ENCODE results near the gene WBP4. TPM values are rescaled to one million over a fixed set of nuclear protein-coding genes. Genes with fewer than 3 reads are reported as not detected.
"Not testable (repeated sequence)": the region's sequence is repeated elsewhere in the genome, so short reads cannot be mapped to it uniquely, and the experiment has no call there.

Gene WBP4
- polyA plus RNA-seq, 3 donors from 2014 or later = 3.6 to 5.4 (median 4.4) TPM

DNA sequence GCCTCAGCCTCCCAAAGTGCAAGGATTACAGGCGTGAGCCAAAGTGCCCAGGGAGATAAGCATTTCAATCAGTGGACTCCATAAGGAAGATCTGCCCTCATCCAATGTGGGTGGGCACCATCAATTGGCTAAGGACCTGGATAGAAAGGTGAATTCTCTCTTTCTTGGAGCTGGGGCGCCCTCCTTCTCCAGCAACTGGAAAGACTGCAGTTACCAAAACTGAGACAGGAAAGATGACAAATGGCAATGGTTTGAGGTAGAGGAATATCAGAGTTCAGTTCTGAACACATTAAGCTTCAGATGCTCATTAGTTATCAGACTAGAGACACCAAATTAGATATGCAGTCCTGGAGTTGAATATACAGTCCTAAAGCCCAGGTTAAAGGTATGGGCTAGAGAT, 31.7 kb upstream of the WBP4 start:
- Mint-ChIP-seq H3K4me3 (no peak overlapping the region), H3K36me3 (peaks cover 0 to under 1% (median 0%) of the 10 kb centered on the region in 3 donors), H3K9me3 (no peaks in the 10 kb centered on the region), H3K27ac (peak overlapping the region in 1 of 6 donors; percentile 13), H3K27me3 (ENCODE audit: low read depth in 3 of 3) (peaks cover 0 to 1% (median 0%) of the 10 kb centered on the region in 3 donors), H3K4me1 (peaks cover 6 to 14% of the 10 kb centered on the region in 2 donors)
- DNase-seq = no peak

DNA sequence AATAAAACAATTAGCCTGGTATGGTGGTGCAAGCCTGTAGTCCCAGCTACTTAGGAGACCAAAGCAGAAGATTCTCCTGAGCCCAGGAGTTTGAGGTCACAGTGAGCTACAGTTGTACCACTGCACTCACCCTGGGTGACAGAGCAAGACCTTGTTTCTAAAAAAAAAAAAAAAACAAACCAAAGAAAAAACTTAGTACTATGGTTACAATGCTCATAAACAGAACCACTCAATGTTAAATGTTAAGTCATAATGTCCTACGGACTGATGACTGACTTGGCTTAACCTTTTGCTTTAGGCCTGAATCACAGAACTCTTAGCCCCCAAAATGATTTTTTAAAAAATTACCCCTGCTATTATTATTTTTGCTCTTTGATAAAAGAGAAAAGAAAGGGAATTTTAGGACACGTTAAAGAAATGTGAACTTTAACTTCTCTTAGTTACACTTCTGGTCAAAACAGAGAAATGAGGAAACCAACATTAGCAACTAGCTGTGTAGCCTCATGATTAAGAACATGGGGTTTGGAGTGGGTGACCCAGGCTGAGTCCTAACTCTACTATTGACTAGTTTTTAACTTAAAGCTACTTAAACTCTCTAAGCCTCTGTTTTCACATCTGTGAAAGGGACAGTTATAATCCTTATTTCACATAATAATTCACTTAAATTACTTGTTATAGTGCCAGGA, 28.5 kb upstream of the WBP4 start:
- no peak for DNase-seq
- Mint-ChIP-seq H3K4me3 (no peak overlapping the region), H3K4me1 (no peaks in the 10 kb centered on the region), H3K9me3 (no peaks in the 10 kb centered on the region), H3K36me3 (peaks cover 0 to 4% (median 0%) of the 10 kb centered on the region in 3 donors), H3K27me3 (ENCODE audit: low read depth in 3 of 3) (no peaks in the 10 kb centered on the region), H3K27ac (peak overlapping the region in 1 of 6 donors; percentile 1)

DNA sequence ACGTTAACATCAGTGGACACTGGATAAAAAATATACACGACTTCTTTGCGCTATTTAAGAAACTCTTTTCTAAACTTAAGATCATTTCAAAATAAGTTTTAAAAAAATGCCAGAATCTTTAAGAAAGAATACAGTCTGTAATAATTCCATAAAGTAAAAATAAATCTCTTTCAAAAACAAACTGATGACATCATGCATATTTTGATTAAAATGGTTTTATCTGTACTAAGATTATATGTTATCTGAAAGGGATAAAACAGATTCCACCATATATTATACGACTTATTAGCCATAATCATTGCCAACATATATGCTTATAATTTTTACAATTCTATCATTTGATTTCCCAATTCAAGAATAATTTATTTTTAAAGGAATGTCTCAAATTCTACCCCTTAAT, 26.9 kb upstream of the WBP4 start:
- Mint-ChIP-seq H3K9me3 (no peaks in the 10 kb centered on the region), H3K4me1 (no peaks in the 10 kb centered on the region), H3K4me3 (no peak overlapping the region), H3K27ac (no peak overlapping the region), H3K36me3 (peaks cover 0 to 4% (median 0%) of the 10 kb centered on the region in 3 donors), H3K27me3 (ENCODE audit: low read depth in 3 of 3) (no peaks in the 10 kb centered on the region)
- no peak for DNase-seq

GRCh38 chr13:41034881-41035280, 26.4 kb upstream of the WBP4 start:
- peak overlapping the region in 1 of 6 donors; percentile 3 for H3K27ac Mint-ChIP-seq
- no peak overlapping the region for H3K4me3 Mint-ChIP-seq
- no peak for DNase-seq
- no peaks in the 10 kb centered on the region for H3K4me1 Mint-ChIP-seq
- no peaks in the 10 kb centered on the region for H3K9me3 Mint-ChIP-seq
- peaks cover 0 to 4% (median 0%) of the 10 kb centered on the region in 3 donors for H3K36me3 Mint-ChIP-seq
- H3K27me3 Mint-ChIP-seq (ENCODE audit: low read depth in 3 of 3) = no peaks in the 10 kb centered on the region

DNA sequence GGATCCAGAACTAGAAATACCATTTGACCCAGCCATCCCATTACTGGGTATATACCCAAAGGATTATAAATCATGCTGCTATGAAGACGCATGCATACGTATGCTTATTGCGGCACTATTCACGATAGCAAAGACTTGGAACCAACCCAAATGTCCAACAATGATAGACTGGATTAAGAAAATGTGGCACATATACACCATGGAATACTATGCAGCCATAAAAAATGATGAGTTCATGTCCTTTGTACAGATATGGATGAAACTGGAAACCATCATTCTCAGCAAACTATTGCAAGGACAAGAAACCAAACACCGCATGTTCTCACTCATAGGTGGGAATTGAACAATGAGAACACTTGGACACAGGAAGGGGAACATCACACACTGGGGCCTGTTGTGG, 24.8 kb upstream of the WBP4 start:
- H3K27ac Mint-ChIP-seq; H3K27me3 Mint-ChIP-seq (ENCODE audit: low read depth in 3 of 3); H3K9me3 Mint-ChIP-seq; H3K4me1 Mint-ChIP-seq; H3K4me3 Mint-ChIP-seq; DNase-seq; H3K36me3 Mint-ChIP-seq: not testable (repeated sequence)

DNA sequence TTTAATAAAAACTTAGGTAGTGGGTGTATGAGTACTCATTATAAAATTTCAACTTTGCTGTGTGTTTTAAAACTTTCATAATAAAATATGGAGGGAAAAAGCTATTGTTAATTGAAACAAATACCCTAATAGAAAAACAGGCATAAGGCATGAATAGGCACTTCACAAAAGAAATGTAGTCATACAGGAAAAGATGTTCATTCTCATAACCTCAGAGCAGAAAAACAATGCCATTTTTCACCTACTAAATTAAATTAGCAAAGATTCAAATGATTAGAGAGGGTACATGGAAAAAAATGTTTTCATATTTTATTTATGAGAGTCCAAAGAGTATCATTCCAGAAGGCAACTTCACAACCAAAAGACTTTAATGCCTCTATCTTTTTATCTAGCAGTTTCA, 21.6 kb upstream of the WBP4 start:
- Mint-ChIP-seq H3K9me3 (no peaks in the 10 kb centered on the region), H3K27me3 (ENCODE audit: low read depth in 3 of 3) (no peaks in the 10 kb centered on the region), H3K27ac (no peak overlapping the region), H3K4me3 (no peak overlapping the region), H3K36me3 (peaks cover 0 to 3% (median 0%) of the 10 kb centered on the region in 3 donors), H3K4me1 (peaks cover 0 to 5% of the 10 kb centered on the region in 2 donors)
- DNase-seq = no peak

DNA sequence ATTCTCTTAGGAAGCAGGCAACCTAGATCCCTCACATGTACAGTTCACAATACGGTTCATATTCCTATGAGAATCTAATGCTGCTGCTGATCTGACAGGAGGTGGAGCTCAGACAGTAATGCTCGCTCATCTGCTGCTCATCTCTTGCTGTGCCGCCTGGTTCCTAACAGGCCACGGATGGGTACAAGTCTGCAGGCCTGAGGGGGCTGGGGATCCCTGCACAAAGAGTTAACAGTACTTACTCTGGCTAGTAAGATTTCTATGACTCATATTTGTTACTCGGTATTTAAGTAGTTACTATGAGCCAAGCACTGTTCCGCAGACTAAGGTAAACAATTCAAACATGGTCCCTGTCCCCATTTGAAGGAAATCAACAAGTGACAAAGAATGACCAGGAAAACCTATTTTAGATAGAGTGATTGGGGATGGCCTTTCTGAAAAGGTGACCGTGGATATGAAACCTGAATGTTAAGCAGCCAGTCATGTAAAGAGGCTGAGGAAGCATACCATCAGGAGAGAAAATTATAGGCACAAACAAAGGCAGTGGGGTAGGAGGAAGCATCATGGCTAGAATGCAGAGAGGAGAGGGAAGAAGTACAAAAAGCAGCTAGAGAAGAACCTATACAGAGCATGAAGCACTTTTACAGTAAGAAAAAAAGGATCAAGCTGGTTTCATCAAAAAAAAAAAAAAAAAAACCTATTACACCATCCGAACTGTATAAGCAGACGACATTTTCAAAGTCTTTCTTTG, 20.6 kb upstream of the WBP4 start:
- H3K4me1 Mint-ChIP-seq = peaks cover 0 to 5% of the 10 kb centered on the region in 2 donors
- no peaks in the 10 kb centered on the region for H3K36me3 Mint-ChIP-seq
- H3K27ac Mint-ChIP-seq = no peak overlapping the region
- H3K4me3 Mint-ChIP-seq = peak overlapping the region in 1 of 5 donors; percentile 18
- H3K27me3 Mint-ChIP-seq (ENCODE audit: low read depth in 3 of 3) = no peaks in the 10 kb centered on the region
- DNase-seq = no peak
- peaks cover 0 to 1% (median 0%) of the 10 kb centered on the region in 6 donors for H3K9me3 Mint-ChIP-seq

GRCh38 chr13:41042419-41042818, 18.9 kb upstream of the WBP4 start:
- not testable (repeated sequence) for H3K9me3 Mint-ChIP-seq; H3K36me3 Mint-ChIP-seq; H3K27ac Mint-ChIP-seq; H3K4me3 Mint-ChIP-seq; H3K27me3 Mint-ChIP-seq (ENCODE audit: low read depth in 3 of 3); H3K4me1 Mint-ChIP-seq; DNase-seq

GRCh38 chr13:41048640-41049039, 12.7 kb upstream of the WBP4 start:
- H3K27ac Mint-ChIP-seq = no peak overlapping the region
- H3K4me1 Mint-ChIP-seq = peaks cover 9 to 18% of the 10 kb centered on the region in 2 donors
- H3K9me3 Mint-ChIP-seq = peaks cover 0 to 1% (median 0%) of the 10 kb centered on the region in 6 donors
- peaks cover 0 to 5% (median 0%) of the 10 kb centered on the region in 3 donors for H3K36me3 Mint-ChIP-seq
- H3K4me3 Mint-ChIP-seq = no peak overlapping the region
- H3K27me3 Mint-ChIP-seq (ENCODE audit: low read depth in 3 of 3) = peaks cover 0 to 4% (median 0%) of the 10 kb centered on the region in 3 donors
- DNase-seq = no peak

DNA sequence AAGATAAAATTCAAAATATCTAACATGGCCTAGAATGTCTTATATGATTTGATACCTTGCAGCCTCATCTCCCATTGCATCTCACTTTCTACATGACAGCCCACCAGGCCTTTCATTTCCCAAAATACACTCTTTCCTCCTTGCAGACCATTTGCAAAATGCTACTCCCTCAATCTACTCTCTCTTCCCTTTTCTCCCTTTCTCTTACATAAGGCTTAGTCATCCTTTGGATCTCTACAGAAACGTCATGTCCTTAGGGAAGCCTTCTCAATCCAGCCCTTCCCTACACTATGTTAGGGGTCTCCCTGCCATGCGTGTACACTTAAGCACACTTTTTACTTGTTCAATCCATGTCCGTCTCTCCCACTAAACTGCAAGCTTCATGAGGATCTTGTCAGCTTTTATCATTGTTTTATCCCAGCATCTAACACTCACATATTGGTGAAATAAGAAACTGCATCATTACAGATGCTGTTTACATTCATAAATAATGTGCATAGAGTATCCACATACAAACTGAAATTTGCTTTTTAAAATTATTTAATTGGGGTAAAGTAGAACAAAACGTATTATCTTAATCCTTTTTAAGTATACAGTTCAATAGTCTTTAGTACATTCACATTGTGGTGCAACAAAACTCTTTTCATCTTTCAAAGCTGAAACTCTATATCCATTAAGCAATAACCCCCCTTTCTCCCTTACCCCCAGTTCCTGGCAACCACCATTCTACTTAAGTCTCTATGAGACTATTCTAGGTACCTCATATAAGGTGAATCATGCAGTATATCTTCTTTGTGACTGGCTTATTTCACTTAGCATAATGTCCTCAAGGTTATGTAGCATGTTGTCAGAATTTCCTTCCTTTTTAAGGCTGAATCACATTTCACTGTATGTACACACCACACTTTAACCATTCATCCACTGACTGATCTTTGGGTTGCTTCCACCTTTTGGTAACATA, 11.5 kb upstream of the WBP4 start:
- H3K4me3 Mint-ChIP-seq = no peak overlapping the region
- H3K36me3 Mint-ChIP-seq = peaks cover 0 to 5% (median 0%) of the 10 kb centered on the region in 3 donors
- DNase-seq = no peak
- peaks cover 16 to 27% of the 10 kb centered on the region in 2 donors for H3K4me1 Mint-ChIP-seq
- H3K27ac Mint-ChIP-seq = peak overlapping the region in 1 of 6 donors; percentile 11
- peaks cover 0 to 4% (median 0%) of the 10 kb centered on the region in 3 donors for H3K27me3 Mint-ChIP-seq (ENCODE audit: low read depth in 3 of 3)
- H3K9me3 Mint-ChIP-seq = peaks cover 0 to 1% (median 0%) of the 10 kb centered on the region in 6 donors

DNA sequence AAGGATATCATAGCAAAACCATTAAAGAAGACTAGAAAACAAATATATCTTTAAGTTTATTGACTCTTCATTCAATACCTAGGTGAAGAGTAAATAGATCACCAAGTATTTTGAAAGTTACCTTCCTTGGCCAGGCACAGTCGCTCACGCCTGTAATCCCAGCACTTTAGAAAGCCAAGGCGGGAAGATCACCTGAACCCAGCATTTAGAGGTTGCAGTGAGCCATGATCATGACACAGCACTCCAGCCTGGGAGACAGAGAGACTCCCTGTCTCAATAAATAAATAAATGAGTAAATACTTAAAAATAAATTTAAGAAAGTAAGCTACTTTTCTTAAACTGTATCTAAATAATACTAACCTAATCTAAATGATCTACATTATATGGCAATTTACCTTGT, 8.9 kb upstream of the WBP4 start:
- Mint-ChIP-seq H3K36me3 (peaks cover 0 to 5% (median 0%) of the 10 kb centered on the region in 3 donors), H3K4me3 (no peak overlapping the region), H3K9me3 (no peaks in the 10 kb centered on the region), H3K4me1 (peaks cover 22 to 37% of the 10 kb centered on the region in 2 donors), H3K27me3 (ENCODE audit: low read depth in 3 of 3) (peaks cover 0 to 2% (median 2%) of the 10 kb centered on the region in 3 donors), H3K27ac (no peak overlapping the region)
- DNase-seq = no peak

DNA sequence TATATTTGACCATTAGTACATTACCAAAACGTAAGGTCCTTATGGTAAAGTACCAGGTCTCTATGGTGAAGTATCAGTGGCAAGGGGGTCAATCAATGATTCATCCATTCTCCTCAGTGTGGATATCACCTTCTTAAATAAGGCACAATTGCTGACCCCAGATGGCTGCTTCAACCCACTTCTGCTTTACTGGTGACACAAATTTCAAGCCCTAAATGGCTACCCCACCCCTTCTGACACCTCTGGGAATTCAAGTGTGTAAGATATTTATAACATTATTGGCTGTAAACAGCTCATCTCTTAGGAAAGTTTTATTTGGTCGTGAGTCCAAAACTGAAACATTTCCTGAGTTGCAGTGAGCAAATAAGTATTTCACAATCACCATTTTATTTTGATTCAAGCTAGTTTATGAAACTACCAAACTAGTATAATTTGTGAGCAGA, 7.9 kb upstream of the WBP4 start:
- Mint-ChIP-seq H3K36me3 (peaks cover 0 to 5% (median 0%) of the 10 kb centered on the region in 3 donors), H3K27me3 (ENCODE audit: low read depth in 3 of 3) (peaks cover 0 to 2% (median 2%) of the 10 kb centered on the region in 3 donors), H3K4me1 (peaks cover 26 to 41% of the 10 kb centered on the region in 2 donors), H3K4me3 (no peak overlapping the region), H3K27ac (no peak overlapping the region), H3K9me3 (no peaks in the 10 kb centered on the region)
- DNase-seq = no peak

- H3K4me3 Mint-ChIP-seq = peak overlapping the region in 2 of 5 donors; percentile 7 to 34
- H3K27me3 Mint-ChIP-seq (ENCODE audit: low read depth in 3 of 3) = peaks cover 0 to 2% (median 2%) of the 10 kb centered on the region in 3 donors
- peak; percentile 38 to 43 (median 40) for DNase-seq
- H3K4me1 Mint-ChIP-seq = peaks cover 26 to 41% of the 10 kb centered on the region in 2 donors
- no peak overlapping the region for H3K27ac Mint-ChIP-seq
- H3K9me3 Mint-ChIP-seq = no peaks in the 10 kb centered on the region
- H3K36me3 Mint-ChIP-seq = no peaks in the 10 kb centered on the region
Measured at GRCh38 chr13:41054212-41054877, 7.0 kb upstream of the WBP4 start.

Data from immature natural killer cell (primary cell).